ENCODE measurements around the gene PKN3. TPM values are rescaled to one million over a fixed set of nuclear protein-coding genes. Genes with fewer than 3 reads are reported as not detected.

The PKN3 gene
- total RNA-seq, 4 donors from 2014 or later: 4.4 to 7.6 (median 6.4) TPM

DNA sequence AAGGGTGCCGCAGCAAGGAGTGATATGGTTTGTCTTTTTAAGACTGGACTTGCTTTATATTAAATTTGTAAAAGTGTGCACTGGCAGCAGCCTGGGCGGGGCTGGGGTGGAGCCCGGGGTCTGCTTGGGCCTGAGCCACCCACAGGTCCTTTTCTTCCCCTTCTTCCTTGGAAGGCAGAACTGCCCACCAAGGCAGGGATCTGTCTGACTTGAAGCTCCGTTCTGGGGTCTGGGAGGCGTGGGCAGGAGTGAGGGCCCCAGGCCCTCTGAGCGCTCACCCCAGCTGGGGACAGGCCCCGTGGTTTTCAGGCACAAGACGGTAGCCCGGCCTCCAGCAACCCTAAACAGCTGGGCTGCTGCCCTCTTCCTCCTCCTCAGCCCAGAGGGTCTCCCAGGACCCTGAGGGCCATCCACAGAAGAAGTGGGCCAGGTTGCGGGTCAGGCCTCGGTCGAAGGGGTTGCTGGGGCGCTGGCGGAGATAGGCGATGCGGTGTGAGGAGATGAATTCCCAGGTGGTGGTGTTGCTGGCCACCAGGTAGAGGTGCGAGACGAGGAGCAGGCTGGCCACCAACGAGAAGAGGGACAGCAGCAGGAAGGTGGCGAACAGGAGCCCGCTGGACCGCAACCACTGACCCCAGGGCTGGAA lies 18.7 kb downstream of the PKN3 start:
- Histone ChIP-seq H3K36me3 (no peaks in the 10 kb centered on the region), H3K4me3 (replicated peaks in 1 of 3) (no peak overlapping the region), H3K27me3 (no peaks in the 10 kb centered on the region), H3K27ac (no peak overlapping the region), H3K9me3 (no peaks in the 10 kb centered on the region), H3K4me1 (peaks cover 8 to 16% of the 10 kb centered on the region in 2 donors)
- WGBS, 2 donors: 93% methylated on average over 11 to 22 of the region's 22 CpGs
- no peak for DNase-seq
- TF ChIP-seq, protein P1, sequence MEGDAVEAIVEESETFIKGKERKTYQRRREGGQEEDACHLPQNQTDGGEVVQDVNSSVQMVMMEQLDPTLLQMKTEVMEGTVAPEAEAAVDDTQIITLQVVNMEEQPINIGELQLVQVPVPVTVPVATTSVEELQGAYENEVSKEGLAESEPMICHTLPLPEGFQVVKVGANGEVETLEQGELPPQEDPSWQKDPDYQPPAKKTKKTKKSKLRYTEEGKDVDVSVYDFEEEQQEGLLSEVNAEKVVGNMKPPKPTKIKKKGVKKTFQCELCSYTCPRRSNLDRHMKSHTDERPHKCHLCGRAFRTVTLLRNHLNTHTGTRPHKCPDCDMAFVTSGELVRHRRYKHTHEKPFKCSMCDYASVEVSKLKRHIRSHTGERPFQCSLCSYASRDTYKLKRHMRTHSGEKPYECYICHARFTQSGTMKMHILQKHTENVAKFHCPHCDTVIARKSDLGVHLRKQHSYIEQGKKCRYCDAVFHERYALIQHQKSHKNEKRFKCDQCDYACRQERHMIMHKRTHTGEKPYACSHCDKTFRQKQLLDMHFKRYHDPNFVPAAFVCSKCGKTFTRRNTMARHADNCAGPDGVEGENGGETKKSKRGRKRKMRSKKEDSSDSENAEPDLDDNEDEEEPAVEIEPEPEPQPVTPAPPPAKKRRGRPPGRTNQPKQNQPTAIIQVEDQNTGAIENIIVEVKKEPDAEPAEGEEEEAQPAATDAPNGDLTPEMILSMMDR (IDR thresholded peaks at IDR 0.05): no peak
- TF ChIP-seq POLR2A (IDR thresholded peaks at IDR 0.05): no peak
- intact Hi-C loops (cut with DNase I): loop anchor here (10.0 kb wide), 1 partner anchor 86 kb away; no protein-coding TSS in a partner anchor

DNA sequence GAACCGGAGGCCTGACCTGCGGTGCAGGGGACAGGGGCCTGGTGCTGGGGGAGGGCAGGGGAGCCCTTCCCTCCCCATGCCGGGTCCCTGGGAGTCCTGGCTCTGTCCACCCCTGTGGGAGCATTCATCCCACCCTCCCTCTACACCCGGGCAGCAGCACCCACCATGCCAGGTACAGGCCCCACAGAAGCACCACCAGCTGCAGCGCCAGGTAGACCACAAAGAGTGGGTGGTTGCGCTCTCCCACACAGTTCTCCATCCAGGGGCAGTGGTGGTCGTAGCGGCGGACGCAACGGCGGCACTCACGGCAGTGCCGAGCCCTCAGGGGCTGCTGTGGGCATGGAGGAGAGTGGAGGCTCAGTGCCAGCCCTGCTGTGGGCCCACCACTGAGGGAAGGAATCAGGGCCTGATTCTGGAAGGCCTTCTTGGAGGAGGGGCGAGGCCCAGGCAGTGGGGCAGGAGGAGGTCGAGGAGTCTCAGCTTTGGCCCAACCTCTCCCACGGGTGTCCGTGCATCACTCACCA lies 19.2 kb downstream of the PKN3 start:
- no peak for TF ChIP-seq POLR2A (IDR thresholded peaks at IDR 0.05)
- TF ChIP-seq, protein P1 (IDR thresholded peaks at IDR 0.05): no peak
- no peaks in the 10 kb centered on the region for H3K36me3 ChIP-seq
- no peak overlapping the region for H3K27ac ChIP-seq
- DNase-seq: no peak
- peaks cover 8 to 16% of the 10 kb centered on the region in 2 donors for H3K4me1 ChIP-seq
- intact Hi-C loops (cut with DNase I): loop anchor here (10.0 kb wide), 1 partner anchor 87 kb away; no protein-coding TSS in a partner anchor
- H3K4me3 ChIP-seq (replicated peaks in 1 of 3): no peak overlapping the region
- 95 to 98% methylated on average over 15 to 16 of the region's 18 CpGs for WGBS, 2 donors
- no peaks in the 10 kb centered on the region for H3K27me3 ChIP-seq
- H3K9me3 ChIP-seq: no peaks in the 10 kb centered on the region

- no peak overlapping the region for H3K4me3 ChIP-seq (replicated peaks in 1 of 3)
- WGBS, 2 donors: 67 to 70% methylated on average over 9 of the region's 9 CpGs
- no peaks in the 10 kb centered on the region for H3K27me3 ChIP-seq
- H3K9me3 ChIP-seq: no peaks in the 10 kb centered on the region
- H3K36me3 ChIP-seq: no peaks in the 10 kb centered on the region
- DNase-seq: no peak
- intact Hi-C loops (cut with DNase I): loop anchor here (10.0 kb wide), 1 partner anchor 88 kb away; no protein-coding TSS in a partner anchor
- H3K27ac ChIP-seq: peak overlapping the region in 1 of 3 donors; percentile 17
- H3K4me1 ChIP-seq: peaks cover 8 to 16% of the 10 kb centered on the region in 2 donors
- TF ChIP-seq, protein P1 (IDR thresholded peaks at IDR 0.05): no peak
- TF ChIP-seq POLR2A (IDR thresholded peaks at IDR 0.05): no peak
Observed at GRCh38 chr9:128722380-128723351, 20.4 kb downstream of the PKN3 start.

DNA sequence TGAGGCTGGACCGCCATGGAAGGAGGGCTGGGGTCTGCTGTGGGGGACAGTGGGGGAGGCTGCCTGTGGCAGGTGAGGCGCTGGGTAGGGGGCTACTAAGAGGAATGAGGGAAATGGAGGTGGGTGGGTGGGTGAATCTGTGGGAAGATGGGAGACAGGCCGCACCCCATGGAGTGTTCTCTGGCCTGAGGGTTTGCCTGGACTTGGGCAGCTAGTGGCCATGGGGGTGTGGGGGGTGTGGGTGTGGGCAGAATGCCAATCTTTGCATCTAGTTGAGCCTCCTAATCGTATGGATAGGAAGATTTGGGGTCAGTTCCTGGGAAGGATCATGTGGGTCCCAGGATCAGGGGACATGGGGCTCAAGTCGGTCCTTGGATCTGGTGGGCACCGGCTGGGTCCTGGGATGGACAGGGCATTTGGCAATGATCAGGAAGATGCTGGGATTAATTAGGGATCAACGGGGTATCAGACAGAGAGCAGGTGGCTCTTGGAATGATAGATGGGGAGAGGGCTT lies 21.1 kb downstream of the PKN3 start:
- H3K4me1 ChIP-seq: peaks cover 8 to 16% of the 10 kb centered on the region in 2 donors
- H3K9me3 ChIP-seq: no peaks in the 10 kb centered on the region
- intact Hi-C loops (cut with DNase I): loop anchor here (10.0 kb wide), 1 partner anchor 89 kb away; no protein-coding TSS in a partner anchor
- no peak for TF ChIP-seq POLR2A (IDR thresholded peaks at IDR 0.05)
- TF ChIP-seq, protein P1 (IDR thresholded peaks at IDR 0.05): no peak
- H3K27me3 ChIP-seq: no peaks in the 10 kb centered on the region
- WGBS, 2 donors: 41 to 46% methylated on average over 7 of the region's 7 CpGs
- H3K27ac ChIP-seq: peak overlapping the region; percentile 27 to 37 (median 27)
- peak in 1 of 2 donors; percentile 2 for DNase-seq
- H3K36me3 ChIP-seq: no peaks in the 10 kb centered on the region
- H3K4me3 ChIP-seq (replicated peaks in 1 of 3): peak overlapping the region; percentile 47 to 62 (median 60)

Measured in thyroid gland (tissue), 4 donors.